ENCODE measurements around the gene RANGRF.

DNA sequence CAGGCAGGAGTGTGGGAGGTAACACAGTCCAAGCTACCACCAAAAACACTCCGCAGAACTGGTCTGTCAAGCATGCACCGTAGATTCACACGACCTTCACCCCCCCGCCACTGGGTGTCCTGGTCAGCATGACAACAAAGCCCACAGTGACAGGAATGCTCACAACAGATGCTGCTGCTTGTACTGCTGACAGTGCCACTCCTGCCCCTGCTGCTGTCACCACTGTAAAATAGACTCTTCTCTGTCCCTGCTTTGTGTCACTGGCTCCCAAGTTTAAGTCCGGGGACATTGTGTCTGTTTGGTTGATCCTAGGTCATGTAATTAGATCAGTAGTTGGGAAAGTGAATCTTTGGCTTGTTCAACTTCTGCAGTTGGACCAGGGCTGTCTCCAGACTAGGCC is 44.2 kb downstream of the RANGRF start:
- TF ChIP-seq ZNF274 (IDR thresholded peaks at IDR 0.05; ENCODE audit: low read depth, low read length) (no peak), YY1 (IDR thresholded peaks at IDR 0.05; ENCODE audit: insufficient read depth, insufficient read length) (no peak)
